Right atrium auricular region (tissue), 2 donors: ENCODE measurements around the gene LRMDA. TPM values are rescaled to one million over a fixed set of nuclear protein-coding genes. Genes with fewer than 3 reads are reported as not detected.

Source experiments
- DNase-seq: peaks from one replicate; pipeline ENCODE4 v3.0.0-alpha.2; 2019; ENCODE audit warnings: low spot score
- H3K27ac ChIP-seq, 2 donors: fragments of 200-600 bp; sonication (generic); 1 replicate in 1 of 2; 2 replicates in 1 of 2; pipeline ENCODE4 v1.5.1; 2016 to 2019
- H3K27me3 ChIP-seq, 2 donors: fragments of 200-600 bp; sonication (generic); one replicate each; pipeline versions ENCODE4 v1.5.1 to v1.6.0; 2017 to 2019
- H3K36me3 ChIP-seq: fragments of 200-600 bp; sonication (generic); one replicate; pipeline ENCODE4 v1.5.1; 2016
- H3K4me1 ChIP-seq, 2 donors: fragments of 200-600 bp; sonication (generic); one replicate each; pipeline versions ENCODE4 v1.5.1 to v1.6.0; 2017 to 2019
- H3K4me3 ChIP-seq, 2 donors: fragments of 200-600 bp; sonication (generic); 1 replicate in 1 of 2; 2 replicates in 1 of 2; pipeline ENCODE4 v1.5.1; 2017 to 2019; ENCODE audit warnings: mild to moderate bottlenecking in 1 of 2, moderate library complexity in 1 of 2
- H3K9me3 ChIP-seq, 2 donors: fragments of 200-600 bp; sonication (generic); one replicate each; pipeline ENCODE4 v1.5.1; 2019
- CTCF ChIP-seq, 2 donors: fragments of 200-600 bp; sonication (generic); IDR thresholded peaks; one replicate each; pipeline ENCODE4 v1.5.1; 2019; ENCODE audit warnings: antibody characterized with exemption in 2 of 2
- total RNA-seq, 2 donors: library from RNA; depleted of rRNA; stranded (reverse); fragments of >200 nt; gene quantifications; one replicate each; pipeline ENCODE4 v1.1.0, GENCODE V29; 2016

The LRMDA gene
- total RNA-seq, 2 donors from 2014 or later, result 6.1 to 19.1 TPM

GRCh38 chr10:76459016-76459730 is 1027.7 kb downstream of the LRMDA start:
- Histone ChIP-seq H3K27ac (peak overlapping the region; percentile 20 to 45), H3K36me3 (no peaks in the 10 kb centered on the region), H3K4me3 (no peak overlapping the region), H3K9me3 (no peaks in the 10 kb centered on the region), H3K27me3 (no peaks in the 10 kb centered on the region), H3K4me1 (peaks cover 0 to 31% of the 10 kb centered on the region in 2 donors)
- no peak for TF ChIP-seq CTCF (IDR thresholded peaks at IDR 0.05)
- DNase-seq, result no peak

GRCh38 chr10:76461024-76461423 is 1029.6 kb downstream of the LRMDA start:
- Histone ChIP-seq H3K4me3 (no peak overlapping the region), H3K27ac (no peak overlapping the region), H3K36me3 (no peaks in the 10 kb centered on the region), H3K27me3 (no peaks in the 10 kb centered on the region), H3K9me3 (no peaks in the 10 kb centered on the region), H3K4me1 (peaks cover 0 to 21% of the 10 kb centered on the region in 2 donors)
- no peak for DNase-seq
- no peak for TF ChIP-seq CTCF (IDR thresholded peaks at IDR 0.05)

- no peak for TF ChIP-seq CTCF (IDR thresholded peaks at IDR 0.05)
- no peaks in the 10 kb centered on the region for H3K9me3 ChIP-seq
Observed at GRCh38 chr10:76463111-76463510, 1031.7 kb downstream of the LRMDA start.

GRCh38 chr10:76466836-76467503 is 1035.5 kb downstream of the LRMDA start:
- Histone ChIP-seq H3K9me3 (no peaks in the 10 kb centered on the region), H3K4me3 (no peak overlapping the region), H3K27ac (no peak overlapping the region), H3K4me1 (no peaks in the 10 kb centered on the region), H3K36me3 (no peaks in the 10 kb centered on the region), H3K27me3 (no peaks in the 10 kb centered on the region)
- no peak for DNase-seq
- TF ChIP-seq CTCF (IDR thresholded peaks at IDR 0.05), result no peak

More at GRCh38 chr10:76463111-76463510, 1031.7 kb downstream of the LRMDA start:
- Histone ChIP-seq H3K4me1 (peaks cover 0 to 16% of the 10 kb centered on the region in 2 donors), H3K27me3 (no peaks in the 10 kb centered on the region), H3K4me3 (no peak overlapping the region), H3K36me3 (no peaks in the 10 kb centered on the region), H3K27ac (no peak overlapping the region)
- no peak for DNase-seq

GRCh38 chr10:76469675-76470074 is 1038.3 kb downstream of the LRMDA start:
- DNase-seq, result no peak
- Histone ChIP-seq H3K27ac (no peak overlapping the region), H3K9me3 (no peaks in the 10 kb centered on the region), H3K4me1 (no peaks in the 10 kb centered on the region), H3K36me3 (no peaks in the 10 kb centered on the region), H3K27me3 (no peaks in the 10 kb centered on the region), H3K4me3 (no peak overlapping the region)
- TF ChIP-seq CTCF (IDR thresholded peaks at IDR 0.05), result no peak
